SU-DHL-6 (cell line): Measurements from ENCODE around the gene KSR2.

Experiments
- EZH2phosphoT487 ChIP-seq: fragments of 200-600 bp; sonication (generic), shearing (Covaris generic); conservative IDR thresholded peaks from 2 replicates; pipeline ENCODE4 v1.6.1; 2018; ENCODE audit warnings: mild to moderate bottlenecking, antibody characterized with exemption, low read length, moderate library complexity, mixed read lengths
- TF ChIP-seq, protein P1 (sequence below): fragments of 200-600 bp; sonication (generic); IDR thresholded peaks from one replicate; pipeline ENCODE4 v1.5.1; 2017; ENCODE audit warnings: antibody characterized with exemption, mild to moderate bottlenecking, low read length, moderate library complexity; ENCODE audit not compliant: insufficient read depth, poor library complexity, severe bottlenecking

DNA sequence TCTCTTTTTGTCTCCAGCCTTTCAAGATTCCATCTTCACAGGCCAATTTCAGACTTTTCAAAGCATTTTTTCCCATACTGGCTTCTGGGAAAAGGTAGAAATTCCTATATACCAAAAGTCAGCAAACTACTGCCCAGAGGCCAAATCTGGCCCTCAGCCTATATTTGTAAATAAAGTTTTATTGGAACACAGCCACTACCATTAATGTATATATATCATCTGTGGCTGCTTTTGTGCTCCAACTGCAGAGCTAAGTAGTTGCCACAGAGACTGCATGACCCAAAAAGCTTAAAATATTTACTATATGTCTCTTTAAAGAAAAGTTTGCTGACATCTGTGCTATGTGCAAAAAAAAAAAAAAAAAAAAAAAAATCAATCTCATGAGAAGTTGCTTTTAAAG is 76.3 kb downstream of the KSR2 start:
- TF ChIP-seq, protein P1, sequence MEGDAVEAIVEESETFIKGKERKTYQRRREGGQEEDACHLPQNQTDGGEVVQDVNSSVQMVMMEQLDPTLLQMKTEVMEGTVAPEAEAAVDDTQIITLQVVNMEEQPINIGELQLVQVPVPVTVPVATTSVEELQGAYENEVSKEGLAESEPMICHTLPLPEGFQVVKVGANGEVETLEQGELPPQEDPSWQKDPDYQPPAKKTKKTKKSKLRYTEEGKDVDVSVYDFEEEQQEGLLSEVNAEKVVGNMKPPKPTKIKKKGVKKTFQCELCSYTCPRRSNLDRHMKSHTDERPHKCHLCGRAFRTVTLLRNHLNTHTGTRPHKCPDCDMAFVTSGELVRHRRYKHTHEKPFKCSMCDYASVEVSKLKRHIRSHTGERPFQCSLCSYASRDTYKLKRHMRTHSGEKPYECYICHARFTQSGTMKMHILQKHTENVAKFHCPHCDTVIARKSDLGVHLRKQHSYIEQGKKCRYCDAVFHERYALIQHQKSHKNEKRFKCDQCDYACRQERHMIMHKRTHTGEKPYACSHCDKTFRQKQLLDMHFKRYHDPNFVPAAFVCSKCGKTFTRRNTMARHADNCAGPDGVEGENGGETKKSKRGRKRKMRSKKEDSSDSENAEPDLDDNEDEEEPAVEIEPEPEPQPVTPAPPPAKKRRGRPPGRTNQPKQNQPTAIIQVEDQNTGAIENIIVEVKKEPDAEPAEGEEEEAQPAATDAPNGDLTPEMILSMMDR: no peak
- TF ChIP-seq EZH2phosphoT487: no peak
